Coronary artery (tissue), 2 donors: Measurements from ENCODE around the gene CDC14A.

Source experiments
- DNase-seq: peaks from one replicate; pipeline ENCODE4 v3.0.0-alpha.2; 2017; ENCODE audit warnings: low spot score
- H3K27ac ChIP-seq, 2 donors: fragments of 200-600 bp; sonication (generic); one replicate each; pipeline ENCODE4 v1.5.1; 2016 to 2019
- H3K4me3 ChIP-seq: fragments of 200-600 bp; sonication (generic); 2 replicates; pipeline ENCODE4 v1.5.1; 2016; ENCODE audit warnings: mild to moderate bottlenecking, moderate library complexity
- TF ChIP-seq, protein P1 (sequence below): fragments of 200-600 bp; sonication (generic); IDR thresholded peaks from one replicate; pipeline ENCODE4 v1.5.1; 2019; ENCODE audit warnings: antibody characterized with exemption

CDC14A gene

DNA sequence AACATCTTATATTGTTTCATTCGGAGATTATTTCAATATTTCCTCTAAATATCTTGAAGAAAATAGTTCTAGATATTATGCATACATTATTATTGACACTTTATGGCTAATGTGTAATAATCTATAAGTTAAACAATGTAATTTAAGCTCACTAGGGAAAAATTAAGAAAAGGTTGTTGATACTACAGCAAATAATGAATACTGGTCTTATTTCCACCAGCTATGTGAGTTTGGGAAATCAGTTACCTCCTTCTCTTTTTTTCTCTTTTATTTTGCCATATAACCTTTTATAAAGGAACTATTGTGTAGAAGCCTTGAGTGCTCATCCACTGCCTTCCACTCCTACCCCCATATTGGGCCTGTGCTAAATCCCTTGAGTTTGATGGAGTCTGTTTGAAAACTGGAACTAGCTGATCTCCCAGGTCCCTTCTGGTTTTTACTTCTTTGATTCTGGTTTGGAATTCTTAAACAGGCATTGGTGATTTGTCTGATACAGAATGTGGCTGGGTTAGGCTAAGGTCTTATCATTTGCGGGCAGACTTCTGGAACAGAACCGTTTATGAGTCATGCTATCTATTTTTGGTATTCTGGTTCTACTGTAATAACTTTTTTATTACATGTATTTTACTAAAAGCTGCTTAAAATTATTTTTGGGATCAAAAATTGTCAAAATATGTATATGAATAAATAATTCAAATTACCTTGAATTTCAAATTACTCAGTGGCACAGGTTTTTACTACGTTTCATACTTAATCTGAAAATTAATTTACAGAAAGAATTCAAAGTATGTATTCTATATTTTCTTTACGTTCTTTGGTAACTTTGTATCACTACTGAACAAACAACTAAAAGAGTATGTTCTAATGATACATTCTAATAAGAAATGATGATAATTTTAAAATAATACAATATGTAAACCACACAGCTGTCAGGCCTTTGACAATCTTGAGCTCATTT is 5.0 kb upstream of the CDC14A start:
- Histone ChIP-seq H3K4me3 (no peak overlapping the region), H3K27ac (no peak overlapping the region)
- TF ChIP-seq, protein P1, sequence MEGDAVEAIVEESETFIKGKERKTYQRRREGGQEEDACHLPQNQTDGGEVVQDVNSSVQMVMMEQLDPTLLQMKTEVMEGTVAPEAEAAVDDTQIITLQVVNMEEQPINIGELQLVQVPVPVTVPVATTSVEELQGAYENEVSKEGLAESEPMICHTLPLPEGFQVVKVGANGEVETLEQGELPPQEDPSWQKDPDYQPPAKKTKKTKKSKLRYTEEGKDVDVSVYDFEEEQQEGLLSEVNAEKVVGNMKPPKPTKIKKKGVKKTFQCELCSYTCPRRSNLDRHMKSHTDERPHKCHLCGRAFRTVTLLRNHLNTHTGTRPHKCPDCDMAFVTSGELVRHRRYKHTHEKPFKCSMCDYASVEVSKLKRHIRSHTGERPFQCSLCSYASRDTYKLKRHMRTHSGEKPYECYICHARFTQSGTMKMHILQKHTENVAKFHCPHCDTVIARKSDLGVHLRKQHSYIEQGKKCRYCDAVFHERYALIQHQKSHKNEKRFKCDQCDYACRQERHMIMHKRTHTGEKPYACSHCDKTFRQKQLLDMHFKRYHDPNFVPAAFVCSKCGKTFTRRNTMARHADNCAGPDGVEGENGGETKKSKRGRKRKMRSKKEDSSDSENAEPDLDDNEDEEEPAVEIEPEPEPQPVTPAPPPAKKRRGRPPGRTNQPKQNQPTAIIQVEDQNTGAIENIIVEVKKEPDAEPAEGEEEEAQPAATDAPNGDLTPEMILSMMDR, result no peak
- DNase-seq, result no peak

DNA sequence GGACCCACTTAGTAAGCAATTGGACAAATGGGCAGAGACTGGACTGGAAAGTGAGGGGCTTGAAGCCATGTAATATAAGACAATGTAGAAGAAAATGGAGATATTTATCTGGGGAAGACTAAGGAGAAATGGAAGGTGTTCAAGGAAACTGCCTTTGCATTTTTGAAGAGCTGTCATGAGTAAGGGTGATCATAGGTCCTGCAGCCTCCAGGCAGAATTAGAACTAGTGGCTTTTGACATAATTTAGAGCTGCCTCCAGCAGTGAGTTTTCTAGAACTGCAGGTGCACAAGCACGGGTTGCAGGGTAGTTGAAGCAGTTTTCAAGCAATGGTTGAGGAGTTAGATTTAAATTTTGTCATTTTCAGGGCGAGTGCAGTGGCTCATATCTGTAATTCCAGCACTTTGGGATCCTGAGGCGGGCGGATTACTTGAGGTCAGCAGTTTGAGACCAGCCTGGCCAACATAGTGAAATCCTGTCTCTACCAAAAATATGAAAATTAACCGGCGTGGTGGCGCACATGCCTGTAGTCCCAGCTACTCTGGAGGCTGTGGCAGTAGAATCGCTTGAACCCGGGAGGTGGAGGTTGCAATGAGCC is 3.7 kb upstream of the CDC14A start:
- TF ChIP-seq, protein P1, result no peak
- DNase-seq, result no peak

DNA sequence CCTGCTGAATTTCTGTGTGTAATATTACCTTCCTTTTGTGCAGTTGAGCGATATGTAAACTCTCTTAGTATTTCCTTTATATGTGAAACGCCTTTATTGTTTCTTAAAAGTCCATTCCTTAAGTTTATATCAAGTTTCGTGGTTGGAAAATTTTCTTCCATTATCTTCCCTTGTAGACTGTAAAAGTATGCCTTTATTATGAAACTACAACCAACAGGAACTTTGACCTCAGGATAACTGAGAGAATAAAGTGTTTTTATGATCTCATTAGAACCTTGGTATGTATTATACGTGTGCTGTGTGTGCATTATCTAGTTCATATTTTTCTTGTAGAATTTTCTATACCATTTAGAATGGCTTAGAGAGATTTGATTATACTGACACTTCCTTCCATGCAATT is 3.1 kb upstream of the CDC14A start:
- Histone ChIP-seq H3K27ac (no peak overlapping the region), H3K4me3 (no peak overlapping the region)
- TF ChIP-seq, protein P1, result no peak
- no peak for DNase-seq

More for the DNA sequence above, 3.7 kb upstream of the CDC14A start:
- Histone ChIP-seq H3K4me3 (no peak overlapping the region), H3K27ac (no peak overlapping the region)

DNA sequence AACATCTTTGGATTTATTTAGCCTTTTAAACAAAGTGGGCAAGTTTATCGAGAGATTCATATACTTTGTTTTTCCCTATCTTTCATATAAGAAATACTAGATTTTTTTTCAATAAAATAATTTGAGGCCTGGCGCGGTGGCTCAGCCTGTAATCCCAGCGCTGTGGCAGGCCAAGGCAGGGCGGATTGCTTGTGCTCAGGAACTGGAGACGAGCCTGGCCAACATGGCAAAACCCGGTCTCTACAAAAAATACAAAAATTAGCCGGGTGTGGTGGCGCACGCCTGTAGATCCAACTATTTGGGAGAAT is 1.6 kb upstream of the CDC14A start:
- Histone ChIP-seq H3K4me3 (peak overlapping the region; percentile 93), H3K27ac (peak overlapping the region; percentile 73 to 93)
- TF ChIP-seq, protein P1, result no peak
- no peak for DNase-seq

DNA sequence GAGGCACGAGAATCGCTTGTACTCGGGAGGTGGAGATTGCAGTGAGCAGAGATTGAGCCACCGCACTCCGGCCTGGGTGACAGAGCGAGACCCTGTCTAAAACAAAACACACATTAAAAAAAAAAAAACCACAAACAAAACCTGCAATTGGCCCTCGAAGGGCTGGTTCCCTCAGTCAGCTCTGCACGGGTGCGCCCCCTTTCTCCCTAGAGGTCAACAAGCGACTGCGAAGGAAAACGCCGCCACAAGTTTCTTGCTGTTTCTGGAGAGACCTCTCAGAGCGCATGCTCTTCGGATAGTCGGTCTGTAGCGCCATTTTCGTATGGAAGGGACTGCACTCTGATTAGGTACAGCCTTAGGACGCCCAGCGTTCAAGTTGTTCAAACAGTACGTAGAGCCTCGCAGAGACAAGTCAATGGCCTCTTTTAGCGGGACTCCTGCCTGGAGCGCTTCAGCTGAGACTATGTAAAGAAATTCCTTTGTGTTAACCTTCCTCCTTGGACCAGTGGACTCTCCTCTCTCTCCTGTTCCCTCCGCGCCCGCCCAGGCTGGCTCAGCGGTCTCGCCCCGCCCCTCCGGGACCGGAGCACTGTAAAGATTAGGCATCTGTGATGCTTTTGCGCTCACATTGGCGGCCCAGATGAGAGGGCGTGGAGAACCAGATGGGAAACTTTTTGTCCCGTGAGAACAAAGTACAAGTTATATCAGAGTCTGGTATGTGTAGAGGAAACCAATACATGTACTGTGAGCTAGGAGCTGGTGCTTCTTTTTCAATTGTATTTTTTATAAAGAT is 1.0 kb upstream of the CDC14A start:
- DNase-seq, result peak; percentile 89
- peak overlapping the region; percentile 73 to 93 for H3K27ac ChIP-seq
- TF ChIP-seq, protein P1, result no peak

DNA sequence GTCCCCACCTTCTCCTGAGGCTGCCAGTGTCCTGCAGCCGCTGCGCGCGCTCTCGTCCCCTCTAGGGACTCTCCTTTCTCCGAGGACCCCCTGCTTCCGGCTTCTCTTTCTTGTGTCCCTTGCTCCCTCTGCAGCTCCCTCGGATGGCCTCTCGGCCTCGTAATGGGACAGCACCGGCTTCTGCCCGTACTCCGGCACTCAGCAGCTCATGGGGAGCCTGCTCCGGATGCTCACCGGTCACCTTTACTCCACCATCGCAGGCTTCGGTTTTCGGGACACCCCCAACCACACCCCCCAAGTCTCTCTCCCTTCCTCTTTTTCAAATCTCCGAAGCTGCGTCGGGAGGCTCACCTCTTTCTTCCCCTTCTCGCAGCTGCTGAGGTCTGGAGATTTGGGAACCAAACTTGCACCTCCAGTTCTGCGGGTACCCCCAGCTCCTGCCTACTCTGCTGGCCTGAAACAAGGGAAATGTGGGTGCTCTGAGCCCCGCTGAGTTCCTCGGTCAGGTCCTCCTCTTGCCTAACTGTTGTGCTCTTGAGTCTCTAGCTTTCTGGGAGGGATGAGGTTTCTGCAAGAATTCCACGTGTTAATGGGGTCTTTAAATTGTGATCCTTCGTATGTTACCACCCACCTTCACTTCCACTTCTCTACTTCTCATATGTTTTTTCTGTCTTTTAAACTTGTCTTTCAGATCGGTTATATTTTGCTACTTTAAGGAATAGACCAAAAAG is 930 bp downstream of the CDC14A start:
- Histone ChIP-seq H3K27ac (peak overlapping the region; percentile 73 to 93), H3K4me3 (peak overlapping the region; percentile 93)
- TF ChIP-seq, protein P1, result no peak
- DNase-seq, result peak; percentile 81

More for the DNA sequence above, 1.0 kb upstream of the CDC14A start:
- H3K4me3 ChIP-seq, result peak overlapping the region; percentile 93
